Neural progenitor cell (in vitro differentiated cells): ENCODE data around the gene TASP1. TPM values are rescaled to one million over a fixed set of nuclear protein-coding genes. Genes with fewer than 3 reads are reported as not detected.

Experiments
- DNase-seq: peaks from one replicate; pipeline ENCODE4 v3.0.0-alpha.2; 2016; ENCODE audit warnings: low spot score
- H2AFZ ChIP-seq: fragments of 200-600 bp; sonication (generic); replicated peaks from 2 replicates; pipeline ENCODE4 v1.6.1; 2016; ENCODE audit warnings: antibody characterized with exemption
- H3F3A ChIP-seq: fragments of 200-600 bp; sonication (generic); 2 replicates; pipeline ENCODE4 v1.6.1; 2016; ENCODE audit warnings: antibody characterized with exemption, low read depth
- H3K27ac ChIP-seq: fragments of 200-600 bp; sonication (generic); 2 replicates; pipeline ENCODE4 v1.5.1; 2016; ENCODE audit warnings: mild to moderate bottlenecking
- H3K27me3 ChIP-seq: fragments of 200-600 bp; sonication (generic); 2 replicates; pipeline ENCODE4 v1.6.1; 2016; ENCODE audit warnings: mild to moderate bottlenecking, moderate library complexity
- H3K36me3 ChIP-seq: fragments of 200-600 bp; sonication (generic); 2 replicates; pipeline ENCODE4 v1.5.1; 2016
- H3K4me1 ChIP-seq: fragments of 200-600 bp; sonication (generic); 2 replicates; pipeline ENCODE4 v1.6.1; 2016; ENCODE audit warnings: mixed run types
- H3K4me2 ChIP-seq: fragments of 200-600 bp; sonication (generic); 2 replicates; pipeline ENCODE4 v1.6.1; 2016
- H3K4me3 ChIP-seq: fragments of 200-600 bp; sonication (generic); 2 replicates; pipeline ENCODE4 v1.5.1; 2016
- H3K79me2 ChIP-seq: fragments of 200-600 bp; sonication (generic); 2 replicates; pipeline ENCODE4 v1.6.1; 2016; ENCODE audit warnings: low read depth
- H3K9ac ChIP-seq: fragments of 200-600 bp; sonication (generic); 2 replicates; pipeline ENCODE4 v1.6.1; 2016
- H3K9me3 ChIP-seq: fragments of 200-600 bp; sonication (generic); 2 replicates; pipeline ENCODE4 v1.5.1; 2016; ENCODE audit warnings: low read depth
- H4K20me1 ChIP-seq: fragments of 200-600 bp; sonication (generic); 2 replicates; pipeline ENCODE4 v1.6.1; 2016; ENCODE audit warnings: low read depth
- H3K27ac Mint-ChIP-seq: 3 replicates; pipeline ENCODE4 v1.8.0; 2021; ENCODE audit warnings: mixed read lengths
- H3K27me3 Mint-ChIP-seq: 2 replicates; pipeline ENCODE4 v1.8.0; 2022; ENCODE audit warnings: low read depth, mild to moderate bottlenecking, inconsistent platforms, moderate library complexity, mixed read lengths; ENCODE audit not compliant: insufficient read depth
- H3K36me3 Mint-ChIP-seq: 3 replicates; pipeline ENCODE4 v1.8.0; 2021; ENCODE audit warnings: mixed read lengths
- H3K4me1 Mint-ChIP-seq: 3 replicates; pipeline ENCODE4 v1.8.0; 2021; ENCODE audit warnings: mixed read lengths
- H3K4me3 Mint-ChIP-seq: 3 replicates; pipeline ENCODE4 v1.8.0; 2021; ENCODE audit warnings: mild to moderate bottlenecking, moderate library complexity, mixed read lengths
- H3K9me3 Mint-ChIP-seq: 3 replicates; pipeline ENCODE4 v1.8.0; 2020; ENCODE audit warnings: mixed read lengths
- CTCF ChIP-seq: fragments of 200-600 bp; sonication (generic); IDR thresholded peaks from 2 replicates; pipeline ENCODE4 v1.5.1; 2017; ENCODE audit warnings: antibody characterized with exemption, mild to moderate bottlenecking
- EZH2 ChIP-seq: fragments of 200-600 bp; sonication (generic); IDR thresholded peaks from 2 replicates; pipeline ENCODE4 v1.6.1; 2017; ENCODE audit warnings: antibody characterized with exemption, mild to moderate bottlenecking, moderate library complexity
- EZH2phosphoT487 ChIP-seq: fragments of 200-600 bp; sonication (generic); IDR thresholded peaks from 2 replicates; pipeline ENCODE4 v1.6.1; 2017; ENCODE audit warnings: antibody characterized with exemption
- total RNA-seq: library from RNA; depleted of rRNA; stranded (reverse); fragments of >200 nt; gene quantifications from 2 replicates; pipeline ENCODE4 v1.2.3, GENCODE V29; 2015; ENCODE audit warnings: low replicate concordance

The TASP1 gene
- total RNA-seq, 1 donor from 2014 or later = 9.6 TPM

DNA sequence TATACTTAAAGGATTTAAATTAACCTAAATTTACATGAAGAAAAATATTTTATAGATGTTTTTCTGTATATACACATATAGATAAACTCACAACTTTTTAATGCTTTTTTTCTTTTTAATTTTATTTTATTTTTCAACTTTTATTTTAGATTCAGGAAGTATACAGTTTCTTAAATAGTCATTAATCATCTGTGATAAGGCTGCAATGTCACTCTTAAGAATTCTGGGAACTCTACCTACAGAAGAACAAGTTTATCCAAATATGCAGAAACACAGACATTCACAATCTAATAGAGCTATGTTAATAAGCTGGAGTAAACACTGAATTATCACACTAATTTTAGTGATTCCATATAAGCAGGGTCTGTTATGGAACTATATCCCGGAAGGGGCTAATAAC is 181.2 kb downstream of the TASP1 start:
- H3K4me3 Mint-ChIP-seq = no peak overlapping the region
- H3K36me3 Mint-ChIP-seq = no peaks in the 10 kb centered on the region
- no peak overlapping the region for H3K4me2 ChIP-seq
- H3F3A ChIP-seq = no peaks in the 10 kb centered on the region
- TF ChIP-seq EZH2 (no peak), EZH2phosphoT487 (no peak), CTCF (no peak)
- H3K4me1 Mint-ChIP-seq = peaks cover 2% of the 10 kb centered on the region
- no peak overlapping the region for H3K27ac ChIP-seq
- no peaks in the 10 kb centered on the region for H3K79me2 ChIP-seq
- no peaks in the 10 kb centered on the region for H3K4me1 ChIP-seq
- H3K27me3 Mint-ChIP-seq = no peaks in the 10 kb centered on the region
- no peak overlapping the region for H3K4me3 ChIP-seq
- no peak for DNase-seq
- H4K20me1 ChIP-seq = no peaks in the 10 kb centered on the region
- H3K9ac ChIP-seq = no peak overlapping the region
- no peak overlapping the region for H2AFZ ChIP-seq
- H3K9me3 ChIP-seq = no peaks in the 10 kb centered on the region
- no peaks in the 10 kb centered on the region for H3K27me3 ChIP-seq
- no peaks in the 10 kb centered on the region for H3K9me3 Mint-ChIP-seq
- no peaks in the 10 kb centered on the region for H3K36me3 ChIP-seq
- H3K27ac Mint-ChIP-seq = no peak overlapping the region

DNA sequence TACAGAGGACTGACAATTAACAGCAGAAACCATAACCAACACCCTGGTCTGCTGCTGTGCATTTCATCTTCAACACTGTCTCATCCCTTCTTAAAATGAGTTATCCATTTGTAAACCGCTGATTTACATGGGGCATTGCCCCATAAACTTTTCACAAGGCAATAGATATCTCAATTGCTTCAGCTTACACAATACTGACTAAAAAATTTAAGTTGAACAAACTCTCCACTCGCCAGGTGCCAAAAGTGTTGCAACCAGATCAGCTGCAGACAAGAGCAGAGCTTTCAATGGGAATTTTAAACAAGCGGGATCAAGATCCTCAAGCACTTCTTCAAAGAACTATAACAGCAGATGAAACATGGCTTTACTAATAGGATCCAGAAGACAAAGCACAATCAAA is 183.0 kb downstream of the TASP1 start:
- Histone ChIP-seq H2AFZ (no peak overlapping the region), H3K27me3 (no peaks in the 10 kb centered on the region), H3K27ac (no peak overlapping the region), H3F3A (no peaks in the 10 kb centered on the region), H3K4me3 (no peak overlapping the region), H3K9ac (no peak overlapping the region), H3K4me2 (no peak overlapping the region), H4K20me1 (no peaks in the 10 kb centered on the region), H3K36me3 (no peaks in the 10 kb centered on the region), H3K4me1 (no peaks in the 10 kb centered on the region), H3K79me2 (no peaks in the 10 kb centered on the region), H3K9me3 (no peaks in the 10 kb centered on the region)
- no peak for DNase-seq
- Mint-ChIP-seq H3K27me3 (no peaks in the 10 kb centered on the region), H3K9me3 (no peaks in the 10 kb centered on the region), H3K4me3 (no peak overlapping the region), H3K27ac (no peak overlapping the region), H3K36me3 (peaks cover 4% of the 10 kb centered on the region), H3K4me1 (peaks cover 2% of the 10 kb centered on the region)
- TF ChIP-seq EZH2 (no peak), EZH2phosphoT487 (no peak), CTCF (no peak)

DNA sequence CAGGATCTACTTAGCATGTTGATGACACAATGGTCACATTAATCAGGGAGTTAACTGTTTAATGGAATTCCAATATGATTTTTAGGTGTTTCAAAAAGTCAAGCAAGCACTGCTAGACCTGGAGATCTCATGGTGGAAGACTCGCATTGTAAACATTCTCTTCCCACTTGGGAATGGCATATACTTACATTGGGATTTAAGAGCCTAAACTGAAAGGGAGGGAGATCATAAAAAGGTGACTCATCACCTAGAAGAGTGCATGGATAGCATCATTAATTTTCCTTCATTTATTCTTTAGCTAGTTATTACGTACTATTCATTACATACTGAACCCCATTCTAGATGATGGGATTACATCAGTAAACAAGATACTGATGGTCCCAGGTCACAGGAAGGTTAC is 185.4 kb downstream of the TASP1 start:
- no peaks in the 10 kb centered on the region for H3K79me2 ChIP-seq
- no peak overlapping the region for H3K4me3 ChIP-seq
- no peak for DNase-seq
- TF ChIP-seq CTCF (no peak), EZH2phosphoT487 (no peak), EZH2 (no peak)
- no peak overlapping the region for H3K4me3 Mint-ChIP-seq
- no peaks in the 10 kb centered on the region for H3F3A ChIP-seq
- no peak overlapping the region for H3K27ac ChIP-seq
- peaks cover 4% of the 10 kb centered on the region for H3K36me3 Mint-ChIP-seq
- H3K9me3 Mint-ChIP-seq = no peaks in the 10 kb centered on the region
- H3K9me3 ChIP-seq = no peaks in the 10 kb centered on the region
- H3K9ac ChIP-seq = no peak overlapping the region
- H4K20me1 ChIP-seq = no peaks in the 10 kb centered on the region
- H3K4me1 ChIP-seq = no peaks in the 10 kb centered on the region
- H3K4me2 ChIP-seq = no peak overlapping the region
- H3K27me3 ChIP-seq = no peaks in the 10 kb centered on the region
- H3K27ac Mint-ChIP-seq = no peak overlapping the region
- no peaks in the 10 kb centered on the region for H3K27me3 Mint-ChIP-seq
- peaks cover 2% of the 10 kb centered on the region for H3K4me1 Mint-ChIP-seq
- H2AFZ ChIP-seq = no peak overlapping the region
- no peaks in the 10 kb centered on the region for H3K36me3 ChIP-seq
